Activated CD4-positive, alpha-beta T cell treated with anti-CD3 and anti-CD28 coated beads, Interleukin-2, Interleukin-4, amounts not matched to agents 100 ng/mL and 50 ng/mL, durations not matched to agents 16 hours and 8 hours (primary cell): ENCODE measurements around the gene RNASEL.
"Not testable (repeated sequence)": the region's sequence is repeated elsewhere in the genome, so short reads cannot be mapped to it uniquely, and the experiment has no call there.

ENCODE experiments used
- DNase-seq: peaks from one replicate; pipeline ENCODE4 v3.0.0-alpha.2; 2020; ENCODE audit warnings: low spot score

Gene RNASEL

GRCh38 chr1:182561456-182561855 lies 27.6 kb downstream of the RNASEL start:
- DNase-seq = no peak

GRCh38 chr1:182560392-182560984 lies 28.6 kb downstream of the RNASEL start:
- DNase-seq = no peak

GRCh38 chr1:182556279-182556678 lies 32.8 kb downstream of the RNASEL start:
- DNase-seq = no peak

GRCh38 chr1:182555493-182555892 lies 33.6 kb downstream of the RNASEL start:
- no peak for DNase-seq

- no peak for DNase-seq
Measured at GRCh38 chr1:182552527-182552926, 36.5 kb downstream of the RNASEL start.

GRCh38 chr1:182549811-182550210 lies 39.2 kb downstream of the RNASEL start:
- no peak for DNase-seq

- no peak for DNase-seq
Measured at GRCh38 chr1:182549346-182549745, 39.7 kb downstream of the RNASEL start.

- DNase-seq = no peak
Measured at GRCh38 chr1:182533896-182534295, 55.2 kb downstream of the RNASEL start.

GRCh38 chr1:182528206-182528605 lies 60.9 kb downstream of the RNASEL start:
- DNase-seq = not testable (repeated sequence)

GRCh38 chr1:182527680-182528079 lies 61.4 kb downstream of the RNASEL start:
- peak; percentile 3 for DNase-seq

GRCh38 chr1:182525342-182525741 lies 63.7 kb downstream of the RNASEL start:
- DNase-seq = no peak
